DOHH2 (cell line): Measurements from ENCODE around the gene ITPR1.

Experiments
- EZH2phosphoT487 ChIP-seq: fragments of 200-600 bp; sonication (generic); IDR thresholded peaks from 2 replicates; pipeline ENCODE4 v1.6.1; 2017; ENCODE audit warnings: borderline replicate concordance, mild to moderate bottlenecking, antibody characterized with exemption, low read length, moderate library complexity, mixed read lengths
- TF ChIP-seq, protein P1 (sequence below): fragments of 200-600 bp; sonication (generic); IDR thresholded peaks from one replicate; pipeline ENCODE4 v1.5.1; 2014; ENCODE audit warnings: antibody characterized with exemption, mild to moderate bottlenecking, low read depth, low read length; ENCODE audit not compliant: poor library complexity, severe bottlenecking

DNA sequence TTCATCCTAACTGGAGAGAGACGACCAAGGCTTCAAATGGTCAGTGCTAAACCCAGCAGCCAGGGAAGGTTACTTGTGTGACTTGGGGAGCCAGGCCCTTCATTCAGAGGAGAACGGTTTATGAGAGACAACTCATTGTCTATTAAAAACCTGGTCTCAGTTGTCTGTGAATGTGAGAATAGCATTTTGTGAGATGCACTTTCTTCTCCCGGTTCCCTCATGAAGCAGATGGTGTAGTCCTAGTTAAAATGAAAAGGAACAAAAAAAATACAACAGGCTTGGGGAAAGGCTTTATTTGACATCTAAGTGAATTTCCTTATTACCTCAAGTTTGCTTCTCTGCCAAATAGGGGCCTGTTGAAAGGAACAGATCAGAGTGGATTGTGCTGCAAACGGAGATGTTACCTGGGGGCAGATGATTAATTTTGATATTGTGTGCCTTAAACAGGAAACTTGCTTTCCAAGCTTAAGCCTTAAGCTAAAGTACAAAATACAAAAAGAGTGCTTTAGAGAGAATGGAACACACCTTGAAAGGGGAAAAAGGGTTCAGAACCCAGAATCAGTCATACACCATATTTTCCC lies 283.3 kb downstream of the ITPR1 start:
- TF ChIP-seq, protein P1, sequence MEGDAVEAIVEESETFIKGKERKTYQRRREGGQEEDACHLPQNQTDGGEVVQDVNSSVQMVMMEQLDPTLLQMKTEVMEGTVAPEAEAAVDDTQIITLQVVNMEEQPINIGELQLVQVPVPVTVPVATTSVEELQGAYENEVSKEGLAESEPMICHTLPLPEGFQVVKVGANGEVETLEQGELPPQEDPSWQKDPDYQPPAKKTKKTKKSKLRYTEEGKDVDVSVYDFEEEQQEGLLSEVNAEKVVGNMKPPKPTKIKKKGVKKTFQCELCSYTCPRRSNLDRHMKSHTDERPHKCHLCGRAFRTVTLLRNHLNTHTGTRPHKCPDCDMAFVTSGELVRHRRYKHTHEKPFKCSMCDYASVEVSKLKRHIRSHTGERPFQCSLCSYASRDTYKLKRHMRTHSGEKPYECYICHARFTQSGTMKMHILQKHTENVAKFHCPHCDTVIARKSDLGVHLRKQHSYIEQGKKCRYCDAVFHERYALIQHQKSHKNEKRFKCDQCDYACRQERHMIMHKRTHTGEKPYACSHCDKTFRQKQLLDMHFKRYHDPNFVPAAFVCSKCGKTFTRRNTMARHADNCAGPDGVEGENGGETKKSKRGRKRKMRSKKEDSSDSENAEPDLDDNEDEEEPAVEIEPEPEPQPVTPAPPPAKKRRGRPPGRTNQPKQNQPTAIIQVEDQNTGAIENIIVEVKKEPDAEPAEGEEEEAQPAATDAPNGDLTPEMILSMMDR: no peak
- TF ChIP-seq EZH2phosphoT487: no peak
